ENCODE results near the gene STARD3NL.
"Not testable (repeated sequence)": the region's sequence is repeated elsewhere in the genome, so short reads cannot be mapped to it uniquely, and the experiment has no call there.

The STARD3NL gene

GRCh38 chr7:38270405-38270804 lies 92.4 kb downstream of the STARD3NL start:
- FAIRE-seq = not testable (repeated sequence)

- no peak for FAIRE-seq
Observed at GRCh38 chr7:38273286-38273995, 95.4 kb downstream of the STARD3NL start, which contains the start of gene TARP. Gene TARP, minus strand, starts transcription at chr7:38273636.

DNA sequence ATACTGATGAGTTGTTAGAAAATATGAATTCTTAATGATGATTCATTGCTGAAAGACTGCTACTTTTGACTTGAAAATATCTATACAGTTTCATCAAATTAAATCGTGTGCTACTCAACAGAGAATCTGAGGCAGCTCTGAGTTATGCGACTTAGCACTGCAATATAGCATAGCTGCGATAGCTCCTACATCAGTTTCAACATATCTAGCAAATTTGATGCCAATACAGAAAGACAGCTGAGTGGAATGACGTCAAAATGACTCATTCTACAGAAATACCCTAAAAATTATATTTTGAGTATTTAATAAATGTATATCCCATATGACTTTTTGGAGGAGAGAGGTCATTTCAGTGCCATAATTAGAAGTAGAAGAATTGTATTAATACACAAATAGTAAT lies 96.4 kb downstream of the STARD3NL start:
- no peak for FAIRE-seq

DNA sequence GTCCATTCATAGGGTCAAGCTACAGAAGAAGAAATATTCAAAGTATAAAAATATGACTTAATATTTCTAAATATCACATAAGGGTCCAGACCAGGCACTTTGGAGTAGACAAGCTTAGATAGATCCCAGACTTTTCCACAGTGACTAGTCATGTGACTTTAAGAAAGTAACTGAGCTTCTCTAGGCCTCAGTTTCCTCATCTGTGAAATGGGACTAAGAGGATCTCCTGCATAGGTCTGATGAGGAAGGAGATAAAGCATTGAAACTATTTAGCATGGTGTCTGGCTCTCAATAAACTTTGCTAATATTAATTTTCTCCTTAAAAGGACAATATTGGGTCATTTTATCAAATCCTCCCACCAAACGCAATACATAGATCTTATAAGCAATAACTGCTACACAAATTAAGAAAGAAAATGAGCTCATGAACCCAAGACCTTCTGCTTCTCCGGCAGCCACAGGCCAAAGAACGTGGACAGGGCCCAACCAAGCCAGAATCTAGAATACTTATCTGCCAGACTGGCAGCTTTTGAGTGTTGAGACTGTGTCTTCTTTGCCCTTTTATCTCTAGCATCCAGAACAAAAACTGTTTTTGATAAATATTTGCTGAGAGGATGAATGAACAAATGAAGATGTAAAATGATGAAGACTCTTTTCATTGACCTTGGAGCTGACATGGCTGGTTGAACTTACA lies 97.0 kb downstream of the STARD3NL start:
- no peak for FAIRE-seq

- no peak for FAIRE-seq
Observed at GRCh38 chr7:38276096-38276877, 98.2 kb downstream of the STARD3NL start.

DNA sequence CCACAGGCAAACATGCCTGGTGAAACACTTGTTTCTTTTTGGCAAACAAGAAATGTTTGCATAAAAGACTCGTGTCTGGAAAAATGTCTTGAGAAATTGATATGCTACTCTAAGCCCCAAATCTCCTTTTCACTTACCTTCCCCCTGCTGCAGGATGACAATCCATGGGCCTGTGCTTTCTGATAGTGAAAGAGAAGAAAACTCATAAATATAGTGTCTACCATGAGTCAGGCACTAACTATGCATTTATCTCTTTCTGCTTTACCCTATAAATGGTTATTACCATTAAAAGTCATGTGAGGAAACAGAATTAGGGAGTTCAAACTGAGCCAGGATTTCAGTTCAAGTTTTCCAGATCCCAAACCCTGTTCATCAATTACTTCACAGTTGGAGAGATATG lies 102.0 kb downstream of the STARD3NL start:
- FAIRE-seq = no peak

Data from A204.1 (cell line).